Measurements from ENCODE around the gene HTRA3. TPM values are rescaled to one million over a fixed set of nuclear protein-coding genes. Genes with fewer than 3 reads are reported as not detected.

The HTRA3 gene
- total RNA-seq, 1 donor from 2014 or later: 35.2 TPM

DNA sequence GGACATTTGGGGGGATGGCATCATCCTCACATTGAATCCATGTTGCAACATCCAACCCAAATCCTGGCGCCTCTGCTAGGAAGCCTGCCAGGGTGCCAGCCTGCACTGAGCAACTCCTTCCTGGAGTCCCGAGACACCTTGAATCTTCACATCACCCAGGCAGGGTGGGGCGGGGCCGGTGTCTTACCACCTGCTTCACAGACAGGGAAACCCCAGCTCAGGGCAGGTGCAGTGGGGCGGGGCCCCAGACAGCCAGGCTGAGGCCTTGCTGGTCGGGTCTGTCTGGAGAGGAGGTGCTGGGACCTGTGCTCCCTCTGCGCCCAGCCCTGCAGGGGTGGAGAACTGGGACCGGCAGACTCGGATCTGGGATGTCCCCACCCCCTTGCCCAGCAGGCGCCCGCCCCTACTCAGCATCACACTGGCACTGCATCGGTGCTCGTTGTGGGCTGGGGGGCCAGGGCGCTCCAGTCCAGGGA is 31.5 kb upstream of the HTRA3 start:
- H3K27ac Mint-ChIP-seq (ENCODE audit: unreplicated experiment): no peak overlapping the region
- no peaks in the 10 kb centered on the region for H3K36me3 Mint-ChIP-seq (ENCODE audit: low read depth, unreplicated experiment)
- H3K27me3 Mint-ChIP-seq (ENCODE audit: low read depth, unreplicated experiment): peaks cover 17% of the 10 kb centered on the region
- Histone ChIP-seq H3K79me2 (ENCODE audit: insufficient read depth, low read length) (no peaks in the 10 kb centered on the region), H2AFZ (ENCODE audit: low read depth, low read length) (no peak overlapping the region), H3K27me3 (ENCODE audit: insufficient read depth, low read length) (no peaks in the 10 kb centered on the region), H3K9me3 (ENCODE audit: insufficient read depth, low read depth, low read length) (no peaks in the 10 kb centered on the region), H3K27ac (ENCODE audit: low read depth, low read length) (no peak overlapping the region), H3K36me3 (ENCODE audit: insufficient read depth, low read length) (no peaks in the 10 kb centered on the region), H3K4me3 (ENCODE audit: insufficient read depth, low read depth, low read length) (no peak overlapping the region), H3K9ac (ENCODE audit: low read length) (no peak overlapping the region), H4K20me1 (ENCODE audit: insufficient read depth, low read length) (no peaks in the 10 kb centered on the region), H3K4me1 (ENCODE audit: insufficient read depth, low read length) (peaks cover 5% of the 10 kb centered on the region), H3K4me2 (ENCODE audit: low read length) (no peak overlapping the region)
- no peaks in the 10 kb centered on the region for H3K9me3 Mint-ChIP-seq (ENCODE audit: unreplicated experiment)
- TF ChIP-seq EZH2 (IDR thresholded peaks at IDR 0.05; ENCODE audit: insufficient read depth, low read length): no peak
- TF ChIP-seq, protein P1, sequence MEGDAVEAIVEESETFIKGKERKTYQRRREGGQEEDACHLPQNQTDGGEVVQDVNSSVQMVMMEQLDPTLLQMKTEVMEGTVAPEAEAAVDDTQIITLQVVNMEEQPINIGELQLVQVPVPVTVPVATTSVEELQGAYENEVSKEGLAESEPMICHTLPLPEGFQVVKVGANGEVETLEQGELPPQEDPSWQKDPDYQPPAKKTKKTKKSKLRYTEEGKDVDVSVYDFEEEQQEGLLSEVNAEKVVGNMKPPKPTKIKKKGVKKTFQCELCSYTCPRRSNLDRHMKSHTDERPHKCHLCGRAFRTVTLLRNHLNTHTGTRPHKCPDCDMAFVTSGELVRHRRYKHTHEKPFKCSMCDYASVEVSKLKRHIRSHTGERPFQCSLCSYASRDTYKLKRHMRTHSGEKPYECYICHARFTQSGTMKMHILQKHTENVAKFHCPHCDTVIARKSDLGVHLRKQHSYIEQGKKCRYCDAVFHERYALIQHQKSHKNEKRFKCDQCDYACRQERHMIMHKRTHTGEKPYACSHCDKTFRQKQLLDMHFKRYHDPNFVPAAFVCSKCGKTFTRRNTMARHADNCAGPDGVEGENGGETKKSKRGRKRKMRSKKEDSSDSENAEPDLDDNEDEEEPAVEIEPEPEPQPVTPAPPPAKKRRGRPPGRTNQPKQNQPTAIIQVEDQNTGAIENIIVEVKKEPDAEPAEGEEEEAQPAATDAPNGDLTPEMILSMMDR (IDR thresholded peaks at IDR 0.05; ENCODE audit: insufficient read depth, low read depth, low read length): no peak
- DNase-seq (ENCODE audit: low read depth) (no peak), FAIRE-seq (no peak)
- H3K4me1 Mint-ChIP-seq (ENCODE audit: low read depth, unreplicated experiment): no peaks in the 10 kb centered on the region
- H3K4me3 Mint-ChIP-seq (ENCODE audit: unreplicated experiment): no peak overlapping the region

DNA sequence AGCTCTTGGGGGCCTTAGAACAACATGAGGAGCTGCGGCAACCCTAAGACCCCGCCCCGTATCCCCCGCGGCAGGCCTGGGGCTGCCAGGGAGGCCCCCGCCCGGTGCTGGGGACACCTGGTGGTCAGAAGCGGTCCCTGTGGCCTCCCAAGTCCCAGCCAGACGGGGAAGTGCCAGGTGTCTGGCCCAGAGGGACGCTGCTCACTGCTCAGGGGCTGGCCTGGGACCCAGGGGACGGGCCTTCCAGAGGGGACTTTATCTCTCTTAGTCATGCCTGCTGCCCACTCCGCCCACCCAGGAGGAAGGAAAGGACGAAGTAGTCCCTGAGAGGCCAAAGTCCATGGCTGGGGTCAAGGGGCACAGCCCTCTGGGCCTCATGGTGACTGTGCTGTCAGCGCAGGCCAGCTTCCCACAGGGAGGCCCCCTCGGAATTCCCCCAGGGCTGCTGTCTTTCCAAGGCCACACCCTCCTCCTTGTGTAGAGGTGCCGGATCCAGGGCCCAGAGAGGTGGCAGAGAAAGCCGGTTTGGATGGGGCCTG is 31.0 kb upstream of the HTRA3 start:
- Histone ChIP-seq H3K4me1 (ENCODE audit: insufficient read depth, low read length) (peaks cover 5% of the 10 kb centered on the region), H3K79me2 (ENCODE audit: insufficient read depth, low read length) (no peaks in the 10 kb centered on the region), H3K9me3 (ENCODE audit: insufficient read depth, low read depth, low read length) (no peaks in the 10 kb centered on the region), H2AFZ (ENCODE audit: low read depth, low read length) (no peak overlapping the region), H3K36me3 (ENCODE audit: insufficient read depth, low read length) (no peaks in the 10 kb centered on the region), H3K4me3 (ENCODE audit: insufficient read depth, low read depth, low read length) (no peak overlapping the region), H3K27ac (ENCODE audit: low read depth, low read length) (no peak overlapping the region), H3K4me2 (ENCODE audit: low read length) (no peak overlapping the region), H3K9ac (ENCODE audit: low read length) (no peak overlapping the region), H4K20me1 (ENCODE audit: insufficient read depth, low read length) (no peaks in the 10 kb centered on the region), H3K27me3 (ENCODE audit: insufficient read depth, low read length) (no peaks in the 10 kb centered on the region)
- no peak overlapping the region for H3K27ac Mint-ChIP-seq (ENCODE audit: unreplicated experiment)
- H3K4me1 Mint-ChIP-seq (ENCODE audit: low read depth, unreplicated experiment): no peaks in the 10 kb centered on the region
- H3K9me3 Mint-ChIP-seq (ENCODE audit: unreplicated experiment): no peaks in the 10 kb centered on the region
- DNase-seq (ENCODE audit: low read depth) (no peak), FAIRE-seq (no peak)
- H3K27me3 Mint-ChIP-seq (ENCODE audit: low read depth, unreplicated experiment): peaks cover 17% of the 10 kb centered on the region
- no peaks in the 10 kb centered on the region for H3K36me3 Mint-ChIP-seq (ENCODE audit: low read depth, unreplicated experiment)
- TF ChIP-seq, protein P1 (IDR thresholded peaks at IDR 0.05; ENCODE audit: insufficient read depth, low read depth, low read length): no peak
- no peak for TF ChIP-seq EZH2 (IDR thresholded peaks at IDR 0.05; ENCODE audit: insufficient read depth, low read length)
- H3K4me3 Mint-ChIP-seq (ENCODE audit: unreplicated experiment): no peak overlapping the region

DNA sequence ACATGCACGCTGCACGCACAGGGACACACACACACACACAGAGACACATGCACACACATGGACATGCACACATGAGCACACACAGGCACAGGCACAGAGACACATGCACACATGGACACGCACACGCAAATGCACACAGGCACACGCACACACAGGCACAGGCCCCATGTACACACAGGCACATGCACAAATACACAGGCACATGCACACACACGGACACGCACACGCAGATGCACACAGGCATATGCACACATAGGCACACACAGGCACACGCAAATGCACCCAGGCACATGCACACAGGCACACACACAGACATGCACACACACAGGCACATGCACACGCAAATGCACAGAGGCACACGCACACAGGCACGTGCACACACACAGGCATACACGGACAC is 30.3 kb upstream of the HTRA3 start:
- Histone ChIP-seq H3K36me3 (ENCODE audit: insufficient read depth, low read length) (no peaks in the 10 kb centered on the region), H3K79me2 (ENCODE audit: insufficient read depth, low read length) (no peaks in the 10 kb centered on the region), H4K20me1 (ENCODE audit: insufficient read depth, low read length) (no peaks in the 10 kb centered on the region), H3K4me3 (ENCODE audit: insufficient read depth, low read depth, low read length) (no peak overlapping the region), H2AFZ (ENCODE audit: low read depth, low read length) (no peak overlapping the region), H3K27me3 (ENCODE audit: insufficient read depth, low read length) (no peaks in the 10 kb centered on the region), H3K4me2 (ENCODE audit: low read length) (no peak overlapping the region), H3K4me1 (ENCODE audit: insufficient read depth, low read length) (peaks cover 5% of the 10 kb centered on the region), H3K9ac (ENCODE audit: low read length) (no peak overlapping the region), H3K9me3 (ENCODE audit: insufficient read depth, low read depth, low read length) (no peaks in the 10 kb centered on the region), H3K27ac (ENCODE audit: low read depth, low read length) (no peak overlapping the region)
- no peaks in the 10 kb centered on the region for H3K4me1 Mint-ChIP-seq (ENCODE audit: low read depth, unreplicated experiment)
- H3K27ac Mint-ChIP-seq (ENCODE audit: unreplicated experiment): no peak overlapping the region
- DNase-seq (ENCODE audit: low read depth): no peak
- peaks cover 2% of the 10 kb centered on the region for H3K9me3 Mint-ChIP-seq (ENCODE audit: unreplicated experiment)
- no peak for FAIRE-seq
- no peak for TF ChIP-seq EZH2 (IDR thresholded peaks at IDR 0.05; ENCODE audit: insufficient read depth, low read length)
- TF ChIP-seq, protein P1 (IDR thresholded peaks at IDR 0.05; ENCODE audit: insufficient read depth, low read depth, low read length): no peak
- no peak overlapping the region for H3K4me3 Mint-ChIP-seq (ENCODE audit: unreplicated experiment)
- H3K27me3 Mint-ChIP-seq (ENCODE audit: low read depth, unreplicated experiment): peaks cover 23% of the 10 kb centered on the region
- H3K36me3 Mint-ChIP-seq (ENCODE audit: low read depth, unreplicated experiment): no peaks in the 10 kb centered on the region

Data from astrocyte (in vitro differentiated cells and primary cell).